ENCODE measurements around the gene IHH.

IHH gene

GRCh38 chr2:219016721-219017120 is 44.0 kb downstream of the IHH start:
- no peaks in the 10 kb centered on the region for H3K9me3 ChIP-seq (ENCODE audit: insufficient read depth, low read length)
- TF ChIP-seq EZH2phosphoT487 (conservative IDR thresholded peaks at IDR 0.05; ENCODE audit: low read length): no peak
- no peak for TF ChIP-seq CTCF (IDR thresholded peaks at IDR 0.05; ENCODE audit: insufficient read depth, low read length, poor library complexity, severe bottlenecking)
- no peak overlapping the region for H3K9ac ChIP-seq (ENCODE audit: low read length)
- no peaks in the 10 kb centered on the region for H3K36me3 ChIP-seq (ENCODE audit: low read length)
- H3K79me2 ChIP-seq (ENCODE audit: insufficient read depth, low read length): no peaks in the 10 kb centered on the region
- H4K20me1 ChIP-seq (ENCODE audit: low read depth, low read length): no peaks in the 10 kb centered on the region
- no peaks in the 10 kb centered on the region for H3F3A ChIP-seq (ENCODE audit: insufficient read depth)
- H3K4me3 ChIP-seq (ENCODE audit: insufficient read depth, low read length, poor library complexity, severe bottlenecking): no peak overlapping the region
- H3K27me3 ChIP-seq (ENCODE audit: low read length): no peaks in the 10 kb centered on the region
- H2AFZ ChIP-seq (ENCODE audit: low read depth, low read length, severe bottlenecking): no peak overlapping the region
- H3K27ac ChIP-seq (ENCODE audit: low read depth, low read length): no peak overlapping the region
- no peaks in the 10 kb centered on the region for H3K9me2 ChIP-seq (replicated peaks; ENCODE audit: insufficient read depth, low read length)
- H3K4me2 ChIP-seq (ENCODE audit: low read depth, low read length, poor library complexity, severe bottlenecking): no peak overlapping the region

- TF ChIP-seq EZH2phosphoT487 (conservative IDR thresholded peaks at IDR 0.05; ENCODE audit: low read length) (no peak), CTCF (IDR thresholded peaks at IDR 0.05; ENCODE audit: insufficient read depth, low read length, poor library complexity, severe bottlenecking) (no peak)
- no peak overlapping the region for H3K4me3 ChIP-seq (ENCODE audit: insufficient read depth, low read length, poor library complexity, severe bottlenecking)
- no peak overlapping the region for H2AFZ ChIP-seq (ENCODE audit: low read depth, low read length, severe bottlenecking)
- H3K4me2 ChIP-seq (ENCODE audit: low read depth, low read length, poor library complexity, severe bottlenecking): no peak overlapping the region
- no peaks in the 10 kb centered on the region for H4K20me1 ChIP-seq (ENCODE audit: low read depth, low read length)
- H3K36me3 ChIP-seq (ENCODE audit: low read length): no peaks in the 10 kb centered on the region
- H3K9me3 ChIP-seq (ENCODE audit: insufficient read depth, low read length): no peaks in the 10 kb centered on the region
- H3K27me3 ChIP-seq (ENCODE audit: low read length): no peaks in the 10 kb centered on the region
- H3K27ac ChIP-seq (ENCODE audit: low read depth, low read length): no peak overlapping the region
- H3K79me2 ChIP-seq (ENCODE audit: insufficient read depth, low read length): no peaks in the 10 kb centered on the region
- no peaks in the 10 kb centered on the region for H3K9me2 ChIP-seq (replicated peaks; ENCODE audit: insufficient read depth, low read length)
- no peak overlapping the region for H3K9ac ChIP-seq (ENCODE audit: low read length)
- no peaks in the 10 kb centered on the region for H3F3A ChIP-seq (ENCODE audit: insufficient read depth)
Observed at GRCh38 chr2:219010873-219011272, 49.8 kb downstream of the IHH start.

- Histone ChIP-seq H3K27me3 (ENCODE audit: low read length) (no peaks in the 10 kb centered on the region), H3K9me3 (ENCODE audit: insufficient read depth, low read length) (no peaks in the 10 kb centered on the region), H3K27ac (ENCODE audit: low read depth, low read length) (no peak overlapping the region), H3K4me3 (ENCODE audit: insufficient read depth, low read length, poor library complexity, severe bottlenecking) (no peak overlapping the region), H4K20me1 (ENCODE audit: low read depth, low read length) (no peaks in the 10 kb centered on the region), H3K79me2 (ENCODE audit: insufficient read depth, low read length) (no peaks in the 10 kb centered on the region), H2AFZ (ENCODE audit: low read depth, low read length, severe bottlenecking) (no peak overlapping the region), H3K9me2 (replicated peaks; ENCODE audit: insufficient read depth, low read length) (no peaks in the 10 kb centered on the region), H3K4me2 (ENCODE audit: low read depth, low read length, poor library complexity, severe bottlenecking) (no peak overlapping the region), H3K9ac (ENCODE audit: low read length) (no peak overlapping the region), H3K36me3 (ENCODE audit: low read length) (no peaks in the 10 kb centered on the region), H3F3A (ENCODE audit: insufficient read depth) (no peaks in the 10 kb centered on the region)
- peak; percentile 51 for TF ChIP-seq CTCF (IDR thresholded peaks at IDR 0.05; ENCODE audit: insufficient read depth, low read length, poor library complexity, severe bottlenecking)
- TF ChIP-seq EZH2phosphoT487 (conservative IDR thresholded peaks at IDR 0.05; ENCODE audit: low read length): no peak
Observed at GRCh38 chr2:219010162-219010756, 50.5 kb downstream of the IHH start.
